ENCODE results near the gene CD5L.

CD5L gene

GRCh38 chr1:157841708-157842107 lies at the start of gene CD5L:
Gene CD5L, minus strand, starts transcription at chr1:157841808. Its CDS starts 107 bp downstream, at chr1:157841701.
- no peak within 1 kb of the TSS for H3K27ac Mint-ChIP-seq

GRCh38 chr1:157882580-157882979 lies 41.0 kb upstream of the CD5L start:
- no peaks in the 10 kb centered on the region for H3K27me3 Mint-ChIP-seq
- CTCF ChIA-PET, result no interaction called here
- no peak overlapping the region for H3K27ac Mint-ChIP-seq
- no peaks in the 10 kb centered on the region for H3K4me1 Mint-ChIP-seq
- no peak overlapping the region for H3K4me3 Mint-ChIP-seq
- no peak for DNase-seq
- no peaks in the 10 kb centered on the region for H3K36me3 Mint-ChIP-seq
- H3K9me3 Mint-ChIP-seq, result no peaks in the 10 kb centered on the region

More at GRCh38 chr1:157841708-157842107, at the start of gene CD5L:
- Mint-ChIP-seq H3K4me1 (no peaks in the 10 kb centered on the region), H3K27me3 (no peaks in the 10 kb centered on the region), H3K9me3 (no peaks in the 10 kb centered on the region), H3K36me3 (no peaks in the 10 kb centered on the region), H3K4me3 (no peak within 1 kb of the TSS)
- CTCF ChIA-PET, result no interaction called here
- no peak for DNase-seq

GRCh38 chr1:157880621-157881020 lies 39.0 kb upstream of the CD5L start:
- Mint-ChIP-seq H3K27me3 (no peaks in the 10 kb centered on the region), H3K36me3 (no peaks in the 10 kb centered on the region), H3K27ac (no peak overlapping the region), H3K4me1 (no peaks in the 10 kb centered on the region), H3K9me3 (no peaks in the 10 kb centered on the region), H3K4me3 (no peak overlapping the region)
- DNase-seq, result no peak
- CTCF ChIA-PET, result no interaction called here

- H3K9me3 Mint-ChIP-seq, result no peaks in the 10 kb centered on the region
- CTCF ChIA-PET, result no interaction called here
These were observed 36.5 kb upstream of the CD5L start for GRCh38 chr1:157878059-157878458.

DNA sequence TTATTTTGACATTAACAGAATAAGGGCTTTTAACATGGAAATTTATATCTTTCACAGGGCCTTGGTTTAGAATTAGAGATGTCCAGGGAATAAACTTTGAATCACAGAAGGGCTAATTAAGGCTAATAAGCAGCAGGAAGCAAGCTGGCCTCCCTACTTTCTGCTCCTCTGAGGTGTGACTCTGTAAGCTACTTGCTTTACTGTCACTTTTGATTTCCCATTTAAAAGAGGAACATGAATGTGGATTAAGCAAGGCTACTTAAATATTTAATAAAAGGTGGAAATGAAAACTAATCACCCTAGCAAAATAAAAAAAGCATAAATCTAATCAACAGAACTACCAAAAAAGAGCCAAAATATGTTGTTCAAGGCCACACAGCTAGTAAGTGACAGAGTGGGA lies 28.9 kb upstream of the CD5L start:
- H3K9me3 Mint-ChIP-seq, result no peaks in the 10 kb centered on the region
- CTCF ChIA-PET, result no interaction called here
- no peaks in the 10 kb centered on the region for H3K27me3 Mint-ChIP-seq
- no peak for DNase-seq
- H3K4me3 Mint-ChIP-seq, result no peak overlapping the region
- H3K4me1 Mint-ChIP-seq, result no peaks in the 10 kb centered on the region
- no peak overlapping the region for H3K27ac Mint-ChIP-seq
- H3K36me3 Mint-ChIP-seq, result no peaks in the 10 kb centered on the region

More at GRCh38 chr1:157878059-157878458, 36.5 kb upstream of the CD5L start:
- Mint-ChIP-seq H3K36me3 (no peaks in the 10 kb centered on the region), H3K4me3 (no peak overlapping the region), H3K27me3 (no peaks in the 10 kb centered on the region), H3K27ac (no peak overlapping the region), H3K4me1 (no peaks in the 10 kb centered on the region)
- DNase-seq, result no peak

GRCh38 chr1:157868654-157869053 lies 27.0 kb upstream of the CD5L start:
- no peaks in the 10 kb centered on the region for H3K36me3 Mint-ChIP-seq
- H3K27ac Mint-ChIP-seq, result no peak overlapping the region
- no peak overlapping the region for H3K4me3 Mint-ChIP-seq
- CTCF ChIA-PET, result no interaction called here
- no peaks in the 10 kb centered on the region for H3K4me1 Mint-ChIP-seq
- no peak for DNase-seq
- no peaks in the 10 kb centered on the region for H3K9me3 Mint-ChIP-seq
- H3K27me3 Mint-ChIP-seq, result no peaks in the 10 kb centered on the region

- Mint-ChIP-seq H3K27me3 (no peaks in the 10 kb centered on the region), H3K36me3 (no peaks in the 10 kb centered on the region), H3K9me3 (no peaks in the 10 kb centered on the region), H3K27ac (no peak overlapping the region), H3K4me1 (no peaks in the 10 kb centered on the region), H3K4me3 (no peak overlapping the region)
- no peak for DNase-seq
- CTCF ChIA-PET, result no interaction called here
These were observed 20.8 kb upstream of the CD5L start for GRCh38 chr1:157862114-157863070.

- no peaks in the 10 kb centered on the region for H3K9me3 Mint-ChIP-seq
- no peak for DNase-seq
- H3K36me3 Mint-ChIP-seq, result no peaks in the 10 kb centered on the region
- no peaks in the 10 kb centered on the region for H3K4me1 Mint-ChIP-seq
- no peak overlapping the region for H3K27ac Mint-ChIP-seq
- no peaks in the 10 kb centered on the region for H3K27me3 Mint-ChIP-seq
- H3K4me3 Mint-ChIP-seq, result no peak overlapping the region
- CTCF ChIA-PET, result no interaction called here
These were observed 14.9 kb upstream of the CD5L start for GRCh38 chr1:157856538-157856937.

DNA sequence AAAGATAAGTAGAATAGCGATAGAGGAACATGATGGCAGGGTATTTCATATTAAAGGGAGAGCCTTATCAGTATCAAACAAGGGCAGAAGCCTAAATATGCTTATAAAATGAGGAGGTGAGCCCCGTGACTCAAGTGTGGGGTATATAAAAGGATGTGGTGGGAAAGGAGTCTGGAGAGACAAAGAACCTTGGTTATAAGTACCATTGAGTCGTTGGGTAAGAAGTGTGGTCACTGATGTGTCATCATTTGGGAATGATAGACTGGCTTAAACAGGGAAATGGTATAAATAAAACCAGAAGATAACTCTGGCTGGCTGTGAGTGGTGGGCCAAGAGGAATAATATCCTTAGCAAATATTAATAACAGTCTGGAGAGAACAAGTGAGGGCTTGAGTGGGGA lies 10.9 kb upstream of the CD5L start:
- CTCF ChIA-PET, result no interaction called here
- H3K4me3 Mint-ChIP-seq, result no peak overlapping the region
- no peak overlapping the region for H3K27ac Mint-ChIP-seq
- H3K4me1 Mint-ChIP-seq, result no peaks in the 10 kb centered on the region
- H3K9me3 Mint-ChIP-seq, result no peaks in the 10 kb centered on the region
- no peaks in the 10 kb centered on the region for H3K36me3 Mint-ChIP-seq
- DNase-seq, result no peak
- peaks cover 4% of the 10 kb centered on the region for H3K27me3 Mint-ChIP-seq

DNA sequence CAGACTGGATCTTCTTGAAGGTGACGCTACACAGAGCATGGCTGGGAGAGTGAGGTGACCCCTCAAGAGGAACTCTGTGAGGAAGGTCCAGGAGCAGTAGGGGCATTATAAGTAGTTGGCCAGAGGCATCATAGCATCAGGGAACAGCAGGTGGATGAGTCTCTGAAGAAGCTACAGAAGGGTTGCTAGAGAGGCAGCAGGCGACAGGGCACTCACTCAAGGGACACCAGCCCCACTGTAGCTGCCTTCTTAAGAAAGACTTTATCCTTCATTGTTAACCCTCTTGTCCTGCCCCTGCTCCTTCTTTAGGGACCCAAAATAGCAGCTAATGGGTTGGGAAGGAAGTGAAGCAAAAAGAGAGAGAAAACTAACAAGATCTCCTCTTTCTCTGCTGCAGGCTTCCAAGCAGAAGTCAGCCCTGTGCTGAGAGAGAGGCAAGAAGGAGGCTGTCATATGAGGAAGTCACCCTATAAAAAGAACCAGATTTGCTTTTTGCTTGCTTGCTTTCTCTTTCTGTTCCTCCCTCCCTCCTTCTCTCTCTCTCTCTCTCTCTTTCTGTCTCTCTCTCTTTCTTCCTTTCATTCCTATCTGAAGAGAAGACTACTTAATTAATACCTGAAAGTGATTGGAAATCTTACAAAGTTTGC lies 7.7 kb upstream of the CD5L start:
- peak overlapping the region; percentile 63 for H3K27ac Mint-ChIP-seq
- H3K27me3 Mint-ChIP-seq, result peaks cover 4% of the 10 kb centered on the region
- CTCF ChIA-PET, result no interaction called here
- no peaks in the 10 kb centered on the region for H3K36me3 Mint-ChIP-seq
- H3K9me3 Mint-ChIP-seq, result no peaks in the 10 kb centered on the region
- no peak for DNase-seq
- no peak overlapping the region for H3K4me3 Mint-ChIP-seq
- no peaks in the 10 kb centered on the region for H3K4me1 Mint-ChIP-seq

DNA sequence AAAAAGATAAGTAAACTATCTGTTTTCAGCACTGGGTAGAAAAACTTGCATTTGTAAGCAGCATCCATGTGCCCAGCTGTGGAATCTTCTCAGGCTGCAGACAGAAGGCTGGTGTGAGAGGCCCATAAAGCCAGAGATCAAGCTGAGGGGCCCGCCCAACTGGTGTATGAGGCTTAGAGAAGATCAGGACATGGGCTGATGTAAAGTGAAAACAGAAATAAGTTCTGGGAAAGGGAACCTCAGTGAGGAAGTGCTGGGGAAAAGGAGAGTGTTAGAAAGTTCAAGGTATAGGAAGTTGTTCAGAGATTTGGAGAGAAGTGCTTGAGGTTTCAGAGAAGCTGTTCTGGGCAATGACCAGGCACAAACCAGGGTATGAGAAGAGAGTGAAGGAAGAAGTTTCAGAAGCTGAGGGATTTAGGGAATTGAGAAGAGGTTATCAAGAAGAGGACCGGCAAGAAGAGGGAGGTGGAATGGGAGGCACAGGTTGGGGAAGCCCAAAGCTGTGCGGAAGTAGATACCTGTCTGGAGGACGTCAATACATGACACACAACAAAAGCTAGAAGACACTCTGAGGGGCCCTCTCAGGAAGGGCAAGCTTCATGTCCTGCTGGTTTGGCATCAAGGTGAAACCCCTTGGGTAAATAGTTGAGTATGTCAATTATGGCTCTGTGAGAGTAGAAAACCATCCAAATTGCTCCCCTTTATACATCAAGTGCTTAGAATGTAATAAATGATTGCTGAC lies 2.7 kb upstream of the CD5L start:
- no peaks in the 10 kb centered on the region for H3K27me3 Mint-ChIP-seq
- no peaks in the 10 kb centered on the region for H3K9me3 Mint-ChIP-seq
- H3K4me3 Mint-ChIP-seq, result no peak overlapping the region
- H3K4me1 Mint-ChIP-seq, result no peaks in the 10 kb centered on the region
- CTCF ChIA-PET, result no interaction called here
- H3K27ac Mint-ChIP-seq, result no peak overlapping the region
- no peak for DNase-seq
- H3K36me3 Mint-ChIP-seq, result no peaks in the 10 kb centered on the region

- no peaks in the 10 kb centered on the region for H3K9me3 Mint-ChIP-seq
- no peak for DNase-seq
- H3K27ac Mint-ChIP-seq, result no peak overlapping the region
- no peaks in the 10 kb centered on the region for H3K27me3 Mint-ChIP-seq
- no peaks in the 10 kb centered on the region for H3K4me1 Mint-ChIP-seq
- H3K36me3 Mint-ChIP-seq, result no peaks in the 10 kb centered on the region
- CTCF ChIA-PET, result no interaction called here
- H3K4me3 Mint-ChIP-seq, result no peak overlapping the region
These were observed 1.3 kb upstream of the CD5L start for GRCh38 chr1:157842939-157843338.

DNA sequence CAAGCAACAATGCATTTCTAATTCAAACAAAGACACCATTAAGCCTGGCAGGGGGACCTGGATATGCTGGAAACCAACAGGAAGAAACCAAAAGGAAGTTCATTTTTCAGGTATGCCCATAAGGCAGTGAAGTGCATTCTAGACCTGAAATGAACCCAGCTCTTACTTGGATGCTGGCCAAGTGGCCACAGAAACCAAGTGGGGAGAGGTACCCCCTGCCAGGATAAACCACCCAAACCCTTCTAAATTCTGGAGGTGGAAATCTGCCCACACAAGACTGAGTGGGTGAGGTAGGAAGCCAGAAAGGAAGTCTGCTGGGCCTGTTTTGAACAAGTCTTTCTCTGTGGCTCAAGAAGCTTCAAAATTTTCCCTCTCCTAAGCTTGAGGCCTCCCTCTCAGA lies 2.6 kb downstream of the CD5L start:
- DNase-seq, result no peak
- CTCF ChIA-PET, result no interaction called here
- H3K27me3 Mint-ChIP-seq, result no peaks in the 10 kb centered on the region
- no peaks in the 10 kb centered on the region for H3K9me3 Mint-ChIP-seq
- no peaks in the 10 kb centered on the region for H3K4me1 Mint-ChIP-seq
- no peak overlapping the region for H3K27ac Mint-ChIP-seq
- H3K36me3 Mint-ChIP-seq, result no peaks in the 10 kb centered on the region
- H3K4me3 Mint-ChIP-seq, result no peak overlapping the region

DNA sequence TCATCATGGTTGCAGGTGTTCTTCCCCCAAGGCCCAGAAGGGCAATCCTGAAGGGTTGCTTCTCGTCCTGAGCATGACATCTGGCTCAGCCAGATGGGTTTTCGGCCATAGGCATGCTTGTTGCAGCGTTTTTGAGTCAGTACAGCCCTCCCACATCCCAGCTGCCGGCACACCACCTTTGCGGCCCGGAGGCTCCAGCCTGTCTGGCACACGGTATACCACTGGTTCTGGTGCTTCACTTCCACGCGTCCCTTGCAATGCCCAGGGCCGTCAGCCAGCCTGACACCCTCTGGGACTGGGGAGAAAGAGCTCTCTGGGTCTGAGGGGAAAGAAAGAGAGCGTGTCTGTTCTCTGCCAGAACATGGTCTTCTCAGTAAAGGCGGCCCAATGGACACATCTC lies 7.2 kb downstream of the CD5L start:
- no peak for DNase-seq
- Mint-ChIP-seq H3K9me3 (no peaks in the 10 kb centered on the region), H3K27ac (no peak overlapping the region), H3K36me3 (no peaks in the 10 kb centered on the region), H3K27me3 (no peaks in the 10 kb centered on the region), H3K4me3 (no peak overlapping the region), H3K4me1 (no peaks in the 10 kb centered on the region)
- CTCF ChIA-PET, result no interaction called here

DNA sequence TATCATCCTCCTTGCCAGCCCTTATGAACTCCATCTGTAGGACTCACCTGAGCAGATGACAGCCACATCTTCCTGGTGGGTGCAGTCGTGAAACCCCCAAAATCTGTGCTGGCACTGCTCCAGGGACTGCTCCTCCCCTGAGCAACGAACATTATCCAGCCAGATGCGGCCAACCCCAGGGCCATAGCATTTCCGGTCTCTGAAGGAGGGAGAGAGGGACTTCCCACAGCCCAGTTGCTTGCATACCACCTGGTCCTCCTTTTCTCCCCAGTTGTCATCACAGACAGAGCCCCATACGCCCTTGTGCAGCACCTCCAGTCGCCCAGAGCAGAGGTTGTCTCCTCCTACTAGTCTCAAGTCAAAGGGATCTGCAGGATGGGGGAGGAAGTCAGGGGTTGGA lies 8.5 kb downstream of the CD5L start:
- no peaks in the 10 kb centered on the region for H3K27me3 Mint-ChIP-seq
- no peak overlapping the region for H3K4me3 Mint-ChIP-seq
- H3K4me1 Mint-ChIP-seq, result no peaks in the 10 kb centered on the region
- CTCF ChIA-PET, result no interaction called here
- H3K36me3 Mint-ChIP-seq, result no peaks in the 10 kb centered on the region
- H3K27ac Mint-ChIP-seq, result no peak overlapping the region
- no peak for DNase-seq
- no peaks in the 10 kb centered on the region for H3K9me3 Mint-ChIP-seq

All from activated naive CD4-positive, alpha-beta T cell treated with anti-CD3 and anti-CD28 coated beads, Interleukin-2, amount 10 ng/mL, durations not matched to agents 7 days and 5 days (primary cell).